Nephron progenitor cell (in vitro differentiated cells): ENCODE data around the gene COL6A5.

Experiments
- DNase-seq: peaks from one replicate; pipeline ENCODE4 v3.0.0; 2021
- H3K27ac Mint-ChIP-seq: 2 replicates; pipeline ENCODE4 v1.8.0; 2021; ENCODE audit warnings: mild to moderate bottlenecking, moderate library complexity, mixed read lengths
- H3K27me3 Mint-ChIP-seq: 2 replicates; pipeline ENCODE4 v1.8.0; 2021; ENCODE audit warnings: mild to moderate bottlenecking, low read depth, mixed read lengths; ENCODE audit not compliant: poor library complexity
- H3K36me3 Mint-ChIP-seq: 2 replicates; pipeline ENCODE4 v1.8.0; 2021; ENCODE audit warnings: low read depth, mixed read lengths
- H3K4me1 Mint-ChIP-seq: 2 replicates; pipeline ENCODE4 v1.8.0; 2021; ENCODE audit warnings: mixed read lengths
- H3K4me3 Mint-ChIP-seq: 2 replicates; pipeline ENCODE4 v1.8.0; 2021; ENCODE audit warnings: mild to moderate bottlenecking, moderate library complexity, mixed read lengths
- H3K9me3 Mint-ChIP-seq: 2 replicates; pipeline ENCODE4 v1.8.0; 2021; ENCODE audit warnings: mild to moderate bottlenecking, moderate library complexity, mixed read lengths
- CTCF ChIP-seq: fragments of 200-600 bp; sonication (generic); IDR thresholded peaks from 2 replicates; pipeline ENCODE4 v1.5.0; 2021; ENCODE audit warnings: antibody characterized with exemption

Gene COL6A5

GRCh38 chr3:130480736-130481135, 135.3 kb downstream of the COL6A5 start:
- Mint-ChIP-seq H3K36me3 (no peaks in the 10 kb centered on the region), H3K27me3 (peaks cover 4% of the 10 kb centered on the region), H3K9me3 (peaks cover 11% of the 10 kb centered on the region), H3K4me3 (no peak overlapping the region), H3K27ac (no peak overlapping the region), H3K4me1 (no peaks in the 10 kb centered on the region)
- TF ChIP-seq CTCF: peak; percentile 46
- peak; percentile 15 for DNase-seq

GRCh38 chr3:130488288-130488687, 142.8 kb downstream of the COL6A5 start:
- H3K36me3 Mint-ChIP-seq: no peaks in the 10 kb centered on the region
- no peaks in the 10 kb centered on the region for H3K9me3 Mint-ChIP-seq
- peaks cover 10% of the 10 kb centered on the region for H3K27me3 Mint-ChIP-seq
- H3K4me3 Mint-ChIP-seq: no peak overlapping the region
- DNase-seq: no peak
- no peak overlapping the region for H3K27ac Mint-ChIP-seq
- TF ChIP-seq CTCF: no peak
- no peaks in the 10 kb centered on the region for H3K4me1 Mint-ChIP-seq

- Mint-ChIP-seq H3K4me1 (peaks cover under 1% of the 10 kb centered on the region), H3K36me3 (no peaks in the 10 kb centered on the region), H3K27ac (no peak overlapping the region), H3K4me3 (no peak overlapping the region), H3K9me3 (no peaks in the 10 kb centered on the region), H3K27me3 (peaks cover 10% of the 10 kb centered on the region)
- DNase-seq: no peak
- TF ChIP-seq CTCF: no peak
Observed at GRCh38 chr3:130488769-130489450, 143.4 kb downstream of the COL6A5 start.

- Mint-ChIP-seq H3K27me3 (peaks cover 7% of the 10 kb centered on the region), H3K36me3 (no peaks in the 10 kb centered on the region), H3K9me3 (no peaks in the 10 kb centered on the region), H3K4me3 (no peak overlapping the region), H3K27ac (no peak overlapping the region), H3K4me1 (peaks cover 4% of the 10 kb centered on the region)
- DNase-seq: no peak
- TF ChIP-seq CTCF: no peak
Observed at GRCh38 chr3:130490241-130490640, 144.8 kb downstream of the COL6A5 start.

GRCh38 chr3:130491431-130491830, 146.0 kb downstream of the COL6A5 start:
- H3K4me3 Mint-ChIP-seq: no peak overlapping the region
- no peak for DNase-seq
- H3K9me3 Mint-ChIP-seq: no peaks in the 10 kb centered on the region
- peaks cover 7% of the 10 kb centered on the region for H3K27me3 Mint-ChIP-seq
- H3K27ac Mint-ChIP-seq: no peak overlapping the region
- H3K36me3 Mint-ChIP-seq: no peaks in the 10 kb centered on the region
- H3K4me1 Mint-ChIP-seq: peaks cover 4% of the 10 kb centered on the region
- TF ChIP-seq CTCF: no peak

GRCh38 chr3:130504701-130505100, 159.2 kb downstream of the COL6A5 start:
- DNase-seq: no peak
- Mint-ChIP-seq H3K27ac (no peak overlapping the region), H3K4me1 (peaks cover 8% of the 10 kb centered on the region), H3K36me3 (no peaks in the 10 kb centered on the region), H3K27me3 (peaks cover 16% of the 10 kb centered on the region), H3K4me3 (no peak overlapping the region), H3K9me3 (no peaks in the 10 kb centered on the region)
- TF ChIP-seq CTCF: no peak
